Measurements from ENCODE around the gene MAP7D1. TPM values are rescaled to one million over a fixed set of nuclear protein-coding genes. Genes with fewer than 3 reads are reported as not detected.

The MAP7D1 gene
- total and polyA plus RNA-seq, 2 of the 13 experiments (the other 11 are each of a cell fraction or from before 2014, with no cell fraction given): 5.6 to 7.2 TPM

DNA sequence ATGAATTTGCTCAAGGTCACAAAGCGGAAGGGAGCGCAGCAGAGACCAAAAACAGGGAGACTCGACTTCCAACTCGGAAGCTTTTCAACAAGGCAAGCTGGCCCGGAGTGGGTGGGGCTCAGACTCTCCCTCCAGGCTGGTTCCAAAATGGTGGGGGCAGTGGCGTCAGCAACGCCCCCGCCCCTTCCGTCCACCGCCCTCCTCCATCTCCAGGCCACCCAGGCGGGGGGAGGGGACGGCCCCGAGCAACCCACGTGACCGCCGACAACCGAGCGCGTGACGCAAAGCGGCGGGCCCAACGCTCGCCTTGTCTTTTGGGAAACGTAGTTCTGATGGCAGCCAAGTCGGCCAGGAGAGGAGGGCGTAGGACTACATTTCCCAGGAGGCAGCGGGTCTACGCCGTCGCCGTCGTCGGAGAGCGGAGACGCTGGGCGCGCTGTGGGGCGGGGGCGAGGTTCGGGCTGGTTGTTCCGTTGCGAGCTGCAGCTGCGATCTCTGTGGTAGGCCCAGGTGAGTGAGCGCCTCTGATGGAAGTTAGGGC lies 68.1 kb downstream of the MAP7D1 start, which contains the start of gene THRAP3 (continued):
- TF ChIP-seq EEA1 (CRISPR knock-in tag; IDR thresholded peaks at IDR 0.05; ENCODE audit: borderline replicate concordance) (no peak), HMGXB4 (CRISPR knock-in tag; IDR thresholded peaks at IDR 0.05; ENCODE audit: borderline replicate concordance in 1 of 2, low read depth in 1 of 2) (peak in 1 of 2 experiments; percentile 83; a peak in 3 of 4 replicates), ZFP37 (CRISPR knock-in tag; IDR thresholded peaks at IDR 0.05; ENCODE audit: borderline replicate concordance) (no peak), RFX5 (IDR thresholded peaks at IDR 0.05; ENCODE audit: low read depth, low read length) (no peak), KMT2B (CRISPR knock-in tag; IDR thresholded peaks at IDR 0.05) (peak; percentile 88), GPN1 (CRISPR knock-in tag; IDR thresholded peaks at IDR 0.05; ENCODE audit: borderline replicate concordance) (no peak; the same call in 1 of the 2 replicates), ZBTB4 (CRISPR knock-in tag; IDR thresholded peaks at IDR 0.05; ENCODE audit: borderline replicate concordance) (no peak), GMEB2 (CRISPR knock-in tag; IDR thresholded peaks at IDR 0.05; ENCODE audit: low read depth) (peak; percentile 100), PATZ1 (CRISPR knock-in tag; IDR thresholded peaks at IDR 0.05) (peak; percentile 100), PAF1 (CRISPR knock-in tag; IDR thresholded peaks at IDR 0.05) (no peak), PRPF4 (IDR thresholded peaks at IDR 0.05; ENCODE audit: low read depth, low read length, poor library complexity, severe bottlenecking) (no peak), ATF4 (CRISPR knock-in tag; IDR thresholded peaks at IDR 0.05) (peak in 1 of 2 experiments; percentile 73; a peak in 2 of 4 replicates)
- TF ChIP-seq, protein P1, sequence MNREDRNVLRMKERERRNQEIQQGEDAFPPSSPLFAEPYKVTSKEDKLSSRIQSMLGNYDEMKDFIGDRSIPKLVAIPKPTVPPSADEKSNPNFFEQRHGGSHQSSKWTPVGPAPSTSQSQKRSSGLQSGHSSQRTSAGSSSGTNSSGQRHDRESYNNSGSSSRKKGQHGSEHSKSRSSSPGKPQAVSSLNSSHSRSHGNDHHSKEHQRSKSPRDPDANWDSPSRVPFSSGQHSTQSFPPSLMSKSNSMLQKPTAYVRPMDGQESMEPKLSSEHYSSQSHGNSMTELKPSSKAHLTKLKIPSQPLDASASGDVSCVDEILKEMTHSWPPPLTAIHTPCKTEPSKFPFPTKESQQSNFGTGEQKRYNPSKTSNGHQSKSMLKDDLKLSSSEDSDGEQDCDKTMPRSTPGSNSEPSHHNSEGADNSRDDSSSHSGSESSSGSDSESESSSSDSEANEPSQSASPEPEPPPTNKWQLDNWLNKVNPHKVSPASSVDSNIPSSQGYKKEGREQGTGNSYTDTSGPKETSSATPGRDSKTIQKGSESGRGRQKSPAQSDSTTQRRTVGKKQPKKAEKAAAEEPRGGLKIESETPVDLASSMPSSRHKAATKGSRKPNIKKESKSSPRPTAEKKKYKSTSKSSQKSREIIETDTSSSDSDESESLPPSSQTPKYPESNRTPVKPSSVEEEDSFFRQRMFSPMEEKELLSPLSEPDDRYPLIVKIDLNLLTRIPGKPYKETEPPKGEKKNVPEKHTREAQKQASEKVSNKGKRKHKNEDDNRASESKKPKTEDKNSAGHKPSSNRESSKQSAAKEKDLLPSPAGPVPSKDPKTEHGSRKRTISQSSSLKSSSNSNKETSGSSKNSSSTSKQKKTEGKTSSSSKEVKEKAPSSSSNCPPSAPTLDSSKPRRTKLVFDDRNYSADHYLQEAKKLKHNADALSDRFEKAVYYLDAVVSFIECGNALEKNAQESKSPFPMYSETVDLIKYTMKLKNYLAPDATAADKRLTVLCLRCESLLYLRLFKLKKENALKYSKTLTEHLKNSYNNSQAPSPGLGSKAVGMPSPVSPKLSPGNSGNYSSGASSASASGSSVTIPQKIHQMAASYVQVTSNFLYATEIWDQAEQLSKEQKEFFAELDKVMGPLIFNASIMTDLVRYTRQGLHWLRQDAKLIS (CRISPR knock-in tag; IDR thresholded peaks at IDR 0.05): no peak
